ENCODE measurements around the gene BTBD1. TPM values are rescaled to one million over a fixed set of nuclear protein-coding genes. Genes with fewer than 3 reads are reported as not detected.
"Not testable (repeated sequence)": the region's sequence is repeated elsewhere in the genome, so short reads cannot be mapped to it uniquely, and the experiment has no call there.

The BTBD1 gene
- polyA plus RNA-seq, 1 donor from 2014 or later: 49.7 TPM

- H3K27ac Mint-ChIP-seq, H3K9me3 Mint-ChIP-seq, H3K4me3 Mint-ChIP-seq, H3K36me3 Mint-ChIP-seq, H3K4me1 Mint-ChIP-seq: not testable (repeated sequence)
- peaks cover 14% of the 10 kb centered on the region for H3K27me3 Mint-ChIP-seq
Observed at GRCh38 chr15:83085461-83085860, 18.4 kb upstream of the BTBD1 start.

- no peaks in the 10 kb centered on the region for H3K4me1 Mint-ChIP-seq
- no peaks in the 10 kb centered on the region for H3K36me3 Mint-ChIP-seq
- peaks cover 20% of the 10 kb centered on the region for H3K27me3 Mint-ChIP-seq
- H3K4me3 Mint-ChIP-seq: no peak overlapping the region
- no peak overlapping the region for H3K27ac Mint-ChIP-seq
- H3K9me3 Mint-ChIP-seq: no peaks in the 10 kb centered on the region
Observed at GRCh38 chr15:83082730-83083386, 15.8 kb upstream of the BTBD1 start.

DNA sequence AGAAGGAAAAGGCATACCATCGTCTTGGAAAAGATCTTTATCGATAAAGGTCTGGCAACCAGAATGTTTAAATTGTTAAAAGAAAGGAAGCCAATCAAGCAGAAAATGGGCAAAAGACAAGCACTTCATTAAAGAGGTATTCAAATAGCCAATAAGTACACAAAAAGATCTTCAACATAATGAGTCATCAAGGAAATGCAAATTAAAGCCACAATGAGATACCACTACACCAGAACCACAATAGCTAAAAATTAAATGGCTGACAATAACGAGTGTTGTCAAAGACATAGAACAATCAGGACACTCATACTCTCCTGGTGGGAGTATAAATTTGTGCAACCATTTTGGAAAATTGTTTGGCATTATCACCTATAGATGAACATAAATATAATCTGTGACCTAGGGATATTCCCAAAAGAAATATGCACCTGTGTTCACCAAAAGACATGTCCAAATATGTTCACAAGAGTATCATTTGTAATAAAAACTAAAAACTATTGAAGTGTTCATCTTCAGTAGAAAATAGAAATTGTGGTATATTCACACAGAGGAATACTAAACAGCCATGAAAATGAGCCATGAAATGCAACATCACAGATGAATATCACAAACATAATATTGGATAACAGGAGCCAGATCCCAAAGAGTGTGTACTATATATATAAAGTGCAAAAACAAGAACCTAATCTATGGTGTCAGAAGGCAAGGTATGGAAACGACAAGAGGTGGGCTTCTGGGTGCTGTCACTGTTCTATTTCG, 14.4 kb upstream of the BTBD1 start:
- no peaks in the 10 kb centered on the region for H3K4me1 Mint-ChIP-seq
- no peak overlapping the region for H3K27ac Mint-ChIP-seq
- H3K36me3 Mint-ChIP-seq: no peaks in the 10 kb centered on the region
- H3K9me3 Mint-ChIP-seq: no peaks in the 10 kb centered on the region
- no peak overlapping the region for H3K4me3 Mint-ChIP-seq
- peaks cover 15% of the 10 kb centered on the region for H3K27me3 Mint-ChIP-seq

DNA sequence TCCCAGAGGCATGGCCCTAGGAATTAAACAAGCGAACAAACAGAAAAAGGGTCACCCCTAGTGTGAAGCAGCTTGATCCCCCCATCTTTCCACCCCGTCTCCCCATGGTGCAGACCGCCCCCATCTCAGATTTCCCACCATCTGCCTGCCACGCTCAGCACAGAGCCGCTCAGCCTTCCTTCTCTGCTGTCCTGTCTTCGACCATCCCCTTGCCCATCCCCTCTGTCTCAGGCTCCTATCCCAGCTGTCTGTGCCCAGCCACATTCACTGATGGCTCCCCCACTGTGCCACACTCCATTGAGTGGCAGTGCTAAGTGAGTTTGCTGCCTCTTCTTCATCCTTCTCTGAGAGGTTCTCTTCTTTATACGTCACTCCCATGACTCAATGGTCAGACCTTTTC, 11.7 kb upstream of the BTBD1 start:
- Mint-ChIP-seq H3K27me3 (peaks cover 22% of the 10 kb centered on the region), H3K36me3 (no peaks in the 10 kb centered on the region), H3K27ac (no peak overlapping the region), H3K4me3 (no peak overlapping the region), H3K9me3 (peaks cover 5 to 11% (median 10%) of the 10 kb centered on the region in 3 donors), H3K4me1 (no peaks in the 10 kb centered on the region)

GRCh38 chr15:83077491-83078230, 10.6 kb upstream of the BTBD1 start:
- no peak overlapping the region for H3K4me3 Mint-ChIP-seq
- H3K27ac Mint-ChIP-seq: no peak overlapping the region
- H3K27me3 Mint-ChIP-seq: peaks cover 21% of the 10 kb centered on the region
- H3K36me3 Mint-ChIP-seq: no peaks in the 10 kb centered on the region
- no peaks in the 10 kb centered on the region for H3K4me1 Mint-ChIP-seq
- peaks cover 5 to 14% (median 11%) of the 10 kb centered on the region in 3 donors for H3K9me3 Mint-ChIP-seq

GRCh38 chr15:83069211-83069642, 2.2 kb upstream of the BTBD1 start:
- Mint-ChIP-seq H3K4me3 (peak overlapping the region in 1 of 4 donors; percentile 91), H3K4me1 (peaks cover 5 to 16% (median 14%) of the 10 kb centered on the region in 3 donors), H3K27ac (peak overlapping the region in 2 of 3 donors; percentile 69 to 90)
- not testable (repeated sequence) for H3K27me3 Mint-ChIP-seq, H3K36me3 Mint-ChIP-seq, H3K9me3 Mint-ChIP-seq

GRCh38 chr15:83068054-83068453, 1.0 kb upstream of the BTBD1 start:
- H3K27ac Mint-ChIP-seq: peak overlapping the region in 2 of 3 donors; percentile 60 to 82
- H3K4me1 Mint-ChIP-seq: peaks cover 5 to 16% (median 14%) of the 10 kb centered on the region in 3 donors
- peaks cover 0 to 4% (median 3%) of the 10 kb centered on the region in 3 donors for H3K9me3 Mint-ChIP-seq
- H3K36me3 Mint-ChIP-seq: no peaks in the 10 kb centered on the region
- H3K27me3 Mint-ChIP-seq: no peaks in the 10 kb centered on the region
- peak overlapping the region; percentile 62 to 91 (median 81) for H3K4me3 Mint-ChIP-seq

GRCh38 chr15:83067638-83067962, 548 bp upstream of the BTBD1 start:
- Mint-ChIP-seq H3K4me1 (peaks cover 5 to 16% (median 14%) of the 10 kb centered on the region in 3 donors), H3K4me3 (peak overlapping the region; percentile 81 to 91 (median 82)), H3K36me3 (no peaks in the 10 kb centered on the region), H3K27ac (peak overlapping the region in 2 of 3 donors; percentile 60 to 82), H3K27me3 (no peaks in the 10 kb centered on the region), H3K9me3 (peaks cover 0 to 3% (median 2%) of the 10 kb centered on the region in 3 donors)

- peaks cover 5 to 16% (median 14%) of the 10 kb centered on the region in 3 donors for H3K4me1 Mint-ChIP-seq
- no peaks in the 10 kb centered on the region for H3K9me3 Mint-ChIP-seq
- H3K36me3 Mint-ChIP-seq: no peaks in the 10 kb centered on the region
- peak overlapping the region in 3 of 4 donors; percentile 86 to 93 (median 90) for H3K4me3 Mint-ChIP-seq
- H3K27me3 Mint-ChIP-seq: no peaks in the 10 kb centered on the region
- peak overlapping the region; percentile 75 to 91 (median 86) for H3K27ac Mint-ChIP-seq
Observed at GRCh38 chr15:83066034-83066733, 868 bp downstream of the BTBD1 start.

- H3K27ac Mint-ChIP-seq: peak overlapping the region in 2 of 3 donors; percentile 75 to 91
- H3K4me3 Mint-ChIP-seq: peak overlapping the region in 3 of 4 donors; percentile 86 to 93 (median 90)
- peaks cover 5 to 18% (median 14%) of the 10 kb centered on the region in 3 donors for H3K4me1 Mint-ChIP-seq
Observed at GRCh38 chr15:83065431-83065830, 1.6 kb downstream of the BTBD1 start.

DNA sequence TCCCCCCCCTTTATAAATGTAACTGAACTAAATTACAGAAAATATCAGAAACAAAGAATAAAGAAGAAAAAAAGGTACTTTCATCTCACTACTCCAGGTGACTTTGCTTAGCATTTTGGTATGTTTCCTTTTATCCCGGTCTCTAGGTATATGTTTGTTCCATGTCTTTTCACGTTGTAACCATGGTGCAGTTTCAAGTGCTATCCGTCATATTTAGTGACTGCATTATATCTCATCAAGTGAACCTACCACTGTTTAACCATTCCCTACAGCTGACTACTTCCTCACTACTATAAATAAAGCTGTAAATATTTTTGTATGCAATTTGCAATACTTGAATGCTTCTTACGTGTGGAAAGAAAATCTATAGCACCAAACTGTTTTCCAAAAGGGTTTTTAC, 2.2 kb downstream of the BTBD1 start:
- Mint-ChIP-seq H3K9me3 (no peaks in the 10 kb centered on the region), H3K36me3 (no peaks in the 10 kb centered on the region), H3K4me1 (peaks cover 5 to 18% (median 14%) of the 10 kb centered on the region in 3 donors), H3K4me3 (peak overlapping the region in 3 of 4 donors; percentile 86 to 93 (median 90)), H3K27me3 (no peaks in the 10 kb centered on the region), H3K27ac (peak overlapping the region in 2 of 3 donors; percentile 9 to 75)

More at GRCh38 chr15:83065431-83065830, 1.6 kb downstream of the BTBD1 start:
- Mint-ChIP-seq H3K9me3 (no peaks in the 10 kb centered on the region), H3K27me3 (no peaks in the 10 kb centered on the region), H3K36me3 (no peaks in the 10 kb centered on the region)

DNA sequence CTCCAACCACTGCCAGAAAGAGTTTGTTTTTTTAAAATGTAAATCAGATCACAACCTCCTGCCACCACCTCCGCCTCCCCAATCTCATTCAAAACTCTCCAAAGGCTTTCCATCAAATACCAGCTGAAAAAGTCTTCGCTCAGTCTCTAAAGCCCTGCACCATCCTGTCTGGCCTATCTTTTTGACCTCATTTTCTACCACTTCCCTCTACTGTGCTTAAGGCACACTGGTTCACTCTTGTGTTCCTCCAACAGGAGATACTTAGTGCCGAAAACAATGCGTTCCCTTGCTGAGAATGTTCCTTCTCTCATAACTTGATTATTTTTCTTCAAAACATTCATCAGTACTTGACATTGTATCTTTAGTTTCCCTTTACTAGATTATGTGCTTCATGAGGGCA, 3.5 kb downstream of the BTBD1 start:
- no peaks in the 10 kb centered on the region for H3K9me3 Mint-ChIP-seq
- no peak overlapping the region for H3K27ac Mint-ChIP-seq
- no peak overlapping the region for H3K4me3 Mint-ChIP-seq
- peaks cover 10 to 20% (median 18%) of the 10 kb centered on the region in 3 donors for H3K4me1 Mint-ChIP-seq
- H3K27me3 Mint-ChIP-seq: no peaks in the 10 kb centered on the region
- H3K36me3 Mint-ChIP-seq: no peaks in the 10 kb centered on the region

DNA sequence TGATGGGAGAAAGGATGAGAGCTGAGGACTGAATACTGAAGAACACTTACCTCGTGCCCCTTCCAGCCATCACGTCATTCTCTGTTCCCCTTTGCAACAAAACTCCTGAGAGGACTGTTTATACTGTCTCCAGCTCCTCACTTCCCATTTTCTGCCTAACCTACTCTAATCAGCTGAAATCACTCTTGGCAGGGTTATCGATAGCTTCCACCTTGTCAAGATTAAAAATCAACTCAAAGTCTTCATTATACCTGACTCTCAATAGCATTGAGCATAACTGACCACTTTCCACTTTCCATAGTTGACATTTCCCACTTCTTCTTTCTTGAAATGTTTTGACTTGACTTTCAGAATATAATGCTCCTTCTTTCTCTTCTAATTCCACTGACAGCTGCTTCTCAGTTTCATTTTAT, 4.3 kb downstream of the BTBD1 start:
- Mint-ChIP-seq H3K27ac (no peak overlapping the region), H3K4me1 (peaks cover 11 to 19% (median 16%) of the 10 kb centered on the region in 3 donors), H3K36me3 (peaks cover 1% of the 10 kb centered on the region), H3K27me3 (no peaks in the 10 kb centered on the region), H3K4me3 (no peak overlapping the region), H3K9me3 (no peaks in the 10 kb centered on the region)

GRCh38 chr15:83061680-83062079, 5.4 kb downstream of the BTBD1 start:
- Mint-ChIP-seq H3K27me3 (no peaks in the 10 kb centered on the region), H3K4me1 (peaks cover 15 to 23% (median 17%) of the 10 kb centered on the region in 3 donors), H3K9me3 (no peaks in the 10 kb centered on the region), H3K36me3 (peaks cover 1% of the 10 kb centered on the region), H3K4me3 (no peak overlapping the region), H3K27ac (no peak overlapping the region)

Data from IgD-negative memory B cell (primary cell).